Endothelial cell of umbilical vein (primary cell): ENCODE results near the gene RELT. TPM values are rescaled to one million over a fixed set of nuclear protein-coding genes. Genes with fewer than 3 reads are reported as not detected.

ENCODE experiments used
- BruUV-seq: library from RNA; stranded (reverse); fragments of 400-500 nt; replicated peaks from 2 replicates; lab custom pipeline; 2021; lab: Mats Ljungman, UMichigan
- CTCF ChIA-PET: fragments of 300-600, 350-600 bp; sonication (Branson Sonifier 250); formaldehyde crosslinking; loops from one replicate; lab custom pipeline; 2021; ENCODE audit warnings: antibody characterized with exemption, inconsistent platforms; lab: Charles Lee
- POLR2A ChIA-PET: fragments of 300-600, 350-600 bp; sonication (Branson Sonifier 250); formaldehyde crosslinking; loops from one replicate; lab custom pipeline; 2021; ENCODE audit warnings: antibody characterized with exemption, inconsistent platforms; lab: Charles Lee
- DNase-seq: peaks from one replicate; pipeline ENCODE4 v3.0.0-alpha.2; 2011; ENCODE audit warnings: low read depth, low spot score
- FAIRE-seq: peaks from 2 replicates; lab custom pipeline; 2011; peaks lifted over from hg19 to GRCh38; lab: Jason Lieb, UNC
- H2AFZ ChIP-seq: 2 replicates; pipeline ENCODE4 v1.6.0; 2012; ENCODE audit warnings: low read depth, low read length, control low read depth, inconsistent platforms
- H3K27ac ChIP-seq: 2 replicates; pipeline ENCODE4 v1.5.1; 2011; ENCODE audit warnings: low read depth, mild to moderate bottlenecking, control low read depth, low read length, moderate library complexity; ENCODE audit not compliant: insufficient read depth
- H3K27me3 ChIP-seq, 2 experiments: 2 replicates each; pipeline versions ENCODE4 v1.6.0 to v1.6.1; 2011; ENCODE audit warnings: low read length in 2 of 2, mixed read lengths in 1 of 2; ENCODE audit not compliant: control insufficient read depth in 2 of 2, insufficient read depth in 2 of 2
- H3K36me3 ChIP-seq, 2 experiments: 2 replicates in 1 of 2; 3 replicates in 1 of 2; pipeline ENCODE4 v1.5.1; 2011; ENCODE audit warnings: low read length in 2 of 2, mild to moderate bottlenecking in 1 of 2, moderate library complexity in 1 of 2; ENCODE audit not compliant: control insufficient read depth in 2 of 2, insufficient read depth in 2 of 2; ENCODE audit errors: extremely low read depth in 1 of 2
- H3K4me1 ChIP-seq: 3 replicates; pipeline ENCODE4 v1.5.1; 2011; ENCODE audit warnings: mild to moderate bottlenecking, low read length; ENCODE audit not compliant: control insufficient read depth, insufficient read depth; ENCODE audit errors: extremely low read depth
- H3K4me2 ChIP-seq: 2 replicates; pipeline ENCODE4 v1.6.1; 2011; ENCODE audit warnings: low read length, control low read depth, mixed read lengths; ENCODE audit not compliant: insufficient read depth
- H3K4me3 ChIP-seq, 3 experiments: fragments of 200-600 bp in 1 of 3; sonication (generic), shearing (Covaris generic) in 1 of 3; replicated peaks in 1 of 3; 2 replicates each; pipeline ENCODE4 v1.5.1; 2011 to 2016; ENCODE audit warnings: control low read depth in 3 of 3, low read length in 3 of 3, mild to moderate bottlenecking in 2 of 3, inconsistent platforms in 1 of 3, low read depth in 1 of 3, moderate library complexity in 1 of 3; ENCODE audit not compliant: insufficient read depth in 1 of 3
- H3K79me2 ChIP-seq: 2 replicates; pipeline ENCODE4 v1.6.0; 2012; ENCODE audit warnings: low read length, inconsistent platforms; ENCODE audit not compliant: control insufficient read depth, insufficient read depth
- H3K9ac ChIP-seq: replicated peaks from 2 replicates; pipeline ENCODE3; 2011; ENCODE audit warnings: low read length, control low read depth; ENCODE audit not compliant: insufficient read depth; ENCODE audit errors: extremely low read depth
- H3K9me1 ChIP-seq: replicated peaks from 3 replicates; pipeline ENCODE4 v1.6.0; 2011; ENCODE audit warnings: mild to moderate bottlenecking, low read length; ENCODE audit not compliant: control insufficient read depth, insufficient read depth; ENCODE audit errors: extremely low read depth
- H3K9me3 ChIP-seq: replicated peaks from 2 replicates; pipeline ENCODE4 v1.5.1; 2012; ENCODE audit warnings: low read length, inconsistent platforms; ENCODE audit not compliant: control insufficient read depth, insufficient read depth
- H4K20me1 ChIP-seq: replicated peaks from 2 replicates; pipeline ENCODE3; 2011; ENCODE audit warnings: mild to moderate bottlenecking, low read length; ENCODE audit not compliant: control insufficient read depth, insufficient read depth; ENCODE audit errors: extremely low read depth
- CTCF ChIP-seq, 2 donors: IDR thresholded peaks; 1 replicate in 1 of 2; 2 replicates in 1 of 2; pipeline ENCODE4 v1.5.1; 2011; ENCODE audit warnings: low read length in 2 of 2, mild to moderate bottlenecking in 2 of 2, moderate library complexity in 2 of 2, control low read depth in 1 of 2, inconsistent platforms in 1 of 2, low read depth in 1 of 2; ENCODE audit not compliant: insufficient read depth in 1 of 2; ENCODE audit errors: extremely low read depth in 1 of 2
- GATA2 ChIP-seq: IDR thresholded peaks from 2 replicates; pipeline ENCODE4 v1.7.0; 2011; ENCODE audit warnings: low read depth, mild to moderate bottlenecking, moderate library complexity, mixed read lengths, low read length; ENCODE audit not compliant: insufficient read length, insufficient read depth
- JUN ChIP-seq: IDR thresholded peaks from 2 replicates; pipeline ENCODE4 v1.6.1; 2011; ENCODE audit warnings: borderline replicate concordance, low read depth; ENCODE audit not compliant: insufficient read length, insufficient read depth
- MAX ChIP-seq: IDR thresholded peaks from 2 replicates; pipeline ENCODE4 v1.6.1; 2011; ENCODE audit not compliant: insufficient read depth, insufficient read length
- POLR2A ChIP-seq: IDR thresholded peaks from 2 replicates; pipeline ENCODE4 v1.6.1; 2012; ENCODE audit warnings: low read depth, mild to moderate bottlenecking, control low read depth, low read length
- POLR2AphosphoS5 ChIP-seq: IDR thresholded peaks from 2 replicates; pipeline ENCODE4 v1.6.1; 2012; ENCODE audit warnings: low read depth, mild to moderate bottlenecking, control low read depth, low read length, moderate library complexity; ENCODE audit not compliant: insufficient read depth
- dilution Hi-C: fragments of 300-500 bp; cut with MboI; formaldehyde crosslinking; loops from one replicate; pipeline ENCODE4 v1.15.0; 2019; ENCODE audit warnings: low sequenced_read_pairs; ENCODE audit not compliant: extremely low pct_ligation_motif_present
- intact Hi-C: fragments of 100-400 bp; cut with micrococcal nuclease; formaldehyde crosslinking; loops from one replicate; pipeline ENCODE4 v1.10.0; 2022
- polyA plus RNA-seq, 4 experiments: library from polyadenylated mRNA; depleted of rRNA in 3 of 4; stranded (reverse) in 3 of 4; unstranded in 1 of 4; fragments of >200 nt; gene quantifications; 2 replicates each; pipeline versions ENCODE4 v1.2.1 to v1.2.3, GENCODE V29; 2011 to 2012; ENCODE audit warnings: missing spikeins in 1 of 4
- total RNA-seq: library from RNA; stranded (reverse); gene quantifications from 2 replicates; pipeline ENCODE4 v1.2.3, GENCODE V29; 2021

RELT gene
- total and polyA plus RNA-seq, 2 donors (not counting 3 experiments of a cell fraction or from before 2014, with no cell fraction given), result 6.7 to 13.1 TPM

GRCh38 chr11:73445980-73446379, 69.8 kb downstream of the RELT start:
- BruUV-seq, result no TSS peak
- no peak for TF ChIP-seq MAX
- TF ChIP-seq CTCF (IDR thresholded peaks at IDR 0.05; ENCODE audit: extremely low read depth in 1 of 2, insufficient read depth in 1 of 2, low read depth in 1 of 2, low read length in 2 of 2), result no peak
- no peaks in the 10 kb centered on the region for H3K4me1 ChIP-seq
- no peak overlapping the region for H3K4me3 ChIP-seq
- no peak overlapping the region for H3K4me2 ChIP-seq
- no peak overlapping the region for H3K9ac ChIP-seq
- H2AFZ ChIP-seq, result no peak overlapping the region
- POLR2A ChIA-PET, result no interaction called here
- no peaks in the 10 kb centered on the region for H4K20me1 ChIP-seq
- no peaks in the 10 kb centered on the region for H3K9me1 ChIP-seq
- intact Hi-C loops, result no loop called here
- no peak overlapping the region for H3K27ac ChIP-seq
- H3K27me3 ChIP-seq, result no peaks in the 10 kb centered on the region
- dilution Hi-C loops, result no loop called here
- CTCF ChIA-PET, result interaction anchor here (0.8 to 1.7 kb wide), 5 partner anchors 10 to 180 kb away, joined by 3 to 7 read pairs (median 6); no protein-coding TSS in a partner anchor
- no peaks in the 10 kb centered on the region for H3K79me2 ChIP-seq
- no peaks in the 10 kb centered on the region for H3K9me3 ChIP-seq
- FAIRE-seq (no peak), DNase-seq (peak; percentile 18)
- H3K36me3 ChIP-seq, result no peaks in the 10 kb centered on the region

GRCh38 chr11:73446766-73447165, 70.6 kb downstream of the RELT start:
- intact Hi-C loops (no loop called here), dilution Hi-C loops (no loop called here)
- no peak for FAIRE-seq
- Histone ChIP-seq H3K9me3 (no peaks in the 10 kb centered on the region), H3K9me1 (no peaks in the 10 kb centered on the region), H3K27me3 (no peaks in the 10 kb centered on the region), H3K79me2 (no peaks in the 10 kb centered on the region), H3K9ac (no peak overlapping the region), H3K27ac (no peak overlapping the region), H3K4me3 (no peak overlapping the region), H3K4me1 (no peaks in the 10 kb centered on the region), H2AFZ (no peak overlapping the region), H3K4me2 (no peak overlapping the region), H3K36me3 (no peaks in the 10 kb centered on the region), H4K20me1 (no peaks in the 10 kb centered on the region)
- TF ChIP-seq JUN (no peak), MAX (no peak), POLR2AphosphoS5 (no peak), POLR2A (no peak), GATA2 (no peak)
- POLR2A ChIA-PET, result no interaction called here
- CTCF ChIA-PET, result interaction anchor here (0.7 to 1.7 kb wide), 3 partner anchors 18 to 124 kb away, joined by 3 to 7 read pairs (median 6); no protein-coding TSS in a partner anchor
- BruUV-seq, result no TSS peak
- no peak for DNase-seq
